Fibroblast of gingiva (primary cell): Measurements from ENCODE around the gene ATF6.

Experiments used
- DNase-seq: peaks from one replicate; pipeline ENCODE4 v3.0.0-alpha.2; 2011; ENCODE audit warnings: low read depth

The ATF6 gene

DNA sequence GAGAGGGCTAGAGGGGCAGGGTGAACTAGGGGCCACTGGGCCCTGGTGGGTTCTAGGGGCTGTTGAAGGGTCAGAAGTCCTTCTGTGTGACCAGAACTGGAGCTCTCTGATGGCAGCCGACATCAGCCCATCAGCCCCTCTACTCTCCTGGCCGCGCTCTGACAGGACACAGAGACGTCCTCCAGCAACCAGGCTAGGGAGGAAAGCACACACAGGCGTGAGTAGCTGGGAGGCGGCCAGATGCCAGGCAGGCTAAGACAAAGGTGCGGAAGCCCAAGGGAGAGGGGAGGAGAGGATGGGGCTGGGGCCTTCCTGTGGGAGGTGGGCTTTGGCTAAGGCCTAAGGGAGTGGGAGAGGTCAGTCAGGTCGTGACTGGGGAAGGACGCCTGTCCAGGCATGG is 206.7 kb downstream of the ATF6 start:
- DNase-seq: no peak

DNA sequence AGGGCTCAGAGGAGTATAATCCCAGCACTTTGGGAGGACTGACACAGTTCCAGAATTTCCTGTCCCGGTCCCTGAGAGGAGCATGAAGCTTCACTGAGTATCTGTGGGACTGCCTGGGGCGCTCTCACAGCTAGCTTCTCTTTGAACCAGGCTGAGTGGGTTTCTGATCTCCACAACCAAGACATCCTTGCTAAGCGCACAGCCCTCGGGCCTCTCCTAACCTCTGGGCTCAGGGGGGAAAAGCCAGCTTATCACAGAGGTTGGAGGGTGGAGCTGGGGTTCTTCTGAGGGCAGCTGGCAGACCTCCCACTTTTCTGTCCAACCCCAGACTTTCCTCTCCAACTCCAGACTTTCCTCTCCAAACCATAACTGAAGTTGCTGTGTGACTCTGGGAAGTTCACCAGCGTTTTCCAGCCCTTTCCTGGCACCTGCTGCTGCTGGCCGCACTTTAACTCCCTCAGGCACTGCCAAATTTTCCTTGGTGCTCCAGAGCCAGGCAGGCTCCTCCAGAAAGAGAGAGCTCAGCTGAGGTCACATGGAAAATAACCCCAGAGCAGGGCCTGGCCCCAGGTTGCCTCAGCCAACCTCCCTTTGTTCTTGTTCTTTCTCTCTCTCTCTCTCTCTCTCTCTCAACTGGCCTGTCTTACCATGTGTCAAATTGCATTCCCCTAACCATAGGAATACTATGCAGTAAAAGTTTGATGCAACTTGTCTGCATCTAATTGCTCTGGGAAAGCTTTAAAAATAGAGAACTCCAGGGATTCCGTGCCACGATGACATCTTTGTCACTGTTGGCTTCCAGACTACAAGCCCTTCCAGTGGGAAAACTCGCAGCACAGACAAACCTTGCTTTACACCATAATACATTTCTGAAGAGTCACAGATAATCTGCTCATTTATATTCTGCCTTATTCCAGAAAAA is 208.1 kb downstream of the ATF6 start:
- DNase-seq: no peak

- DNase-seq: no peak
These were observed 212.1 kb downstream of the ATF6 start for GRCh38 chr1:161978011-161978790.

- DNase-seq: no peak
These were observed 215.0 kb downstream of the ATF6 start for GRCh38 chr1:161981126-161981525.

DNA sequence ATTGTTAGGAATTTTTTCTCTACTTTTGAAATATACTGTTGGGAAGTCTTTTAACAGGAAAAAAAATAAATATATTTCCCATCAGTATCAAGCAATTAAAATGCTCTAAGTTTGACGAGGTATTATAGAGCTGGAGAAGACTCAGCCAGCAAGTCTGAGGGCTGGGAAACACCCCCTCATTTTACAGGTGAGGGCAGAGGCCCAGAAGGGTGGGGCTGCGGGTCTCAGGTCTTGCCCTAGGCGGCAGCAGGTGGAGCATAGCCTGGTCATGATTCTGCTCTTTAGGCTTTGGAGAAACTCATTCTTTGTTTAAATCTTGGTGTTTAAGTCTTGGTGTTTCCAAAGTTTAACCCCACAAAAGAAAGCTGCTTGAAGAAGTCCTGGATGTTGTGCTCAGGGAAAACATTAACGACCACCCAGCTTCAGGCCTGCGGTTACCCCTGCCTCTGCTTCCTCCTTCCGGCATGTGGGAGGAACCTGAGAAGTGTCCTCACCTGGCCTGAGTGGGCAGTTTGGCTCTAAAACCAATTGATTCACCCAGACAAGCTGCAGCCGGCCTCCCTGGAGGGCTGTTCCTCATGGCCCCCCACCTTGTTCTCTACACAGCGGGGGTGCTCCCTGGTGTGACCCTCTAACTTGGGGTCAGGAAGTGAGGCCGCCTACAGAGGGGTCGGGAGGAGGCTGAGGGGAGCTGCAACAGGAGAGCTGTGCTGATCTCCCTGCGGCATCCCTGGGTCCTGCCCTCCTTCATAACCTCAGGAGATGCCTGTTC is 215.8 kb downstream of the ATF6 start:
- DNase-seq: no peak

GRCh38 chr1:161982507-161982895 is 216.4 kb downstream of the ATF6 start:
- DNase-seq: no peak

GRCh38 chr1:161982917-161983316 is 216.8 kb downstream of the ATF6 start:
- DNase-seq: no peak

- DNase-seq: no peak
These were observed 217.6 kb downstream of the ATF6 start for GRCh38 chr1:161983725-161984124.

DNA sequence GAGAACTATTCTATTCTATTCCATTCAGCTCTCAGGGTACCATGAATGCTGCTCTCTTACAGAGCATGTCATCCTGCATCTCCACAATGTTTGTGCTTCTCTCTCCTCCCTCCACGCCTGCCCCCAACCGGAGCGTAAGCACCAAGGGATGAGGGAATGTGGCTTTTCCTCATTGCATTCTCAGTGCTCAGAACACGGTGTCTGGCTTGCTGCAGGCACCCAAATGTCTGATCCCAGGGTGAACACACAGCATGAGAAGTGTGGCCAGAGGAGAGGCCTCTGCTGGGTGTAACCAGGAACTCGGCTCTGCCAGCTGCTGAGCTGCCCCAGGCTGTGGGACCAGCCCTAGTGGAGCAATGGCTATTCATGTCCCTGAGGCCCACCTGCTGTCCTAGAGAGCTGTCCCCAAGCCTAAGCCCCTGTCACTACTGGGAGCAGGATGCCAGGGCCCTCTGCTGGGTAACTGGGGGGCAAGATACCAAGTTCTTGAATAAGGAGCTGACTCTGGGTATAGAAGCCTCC is 219.2 kb downstream of the ATF6 start:
- no peak for DNase-seq

- DNase-seq: peak; percentile 10
These were observed 220.2 kb downstream of the ATF6 start for GRCh38 chr1:161986328-161986727.

DNA sequence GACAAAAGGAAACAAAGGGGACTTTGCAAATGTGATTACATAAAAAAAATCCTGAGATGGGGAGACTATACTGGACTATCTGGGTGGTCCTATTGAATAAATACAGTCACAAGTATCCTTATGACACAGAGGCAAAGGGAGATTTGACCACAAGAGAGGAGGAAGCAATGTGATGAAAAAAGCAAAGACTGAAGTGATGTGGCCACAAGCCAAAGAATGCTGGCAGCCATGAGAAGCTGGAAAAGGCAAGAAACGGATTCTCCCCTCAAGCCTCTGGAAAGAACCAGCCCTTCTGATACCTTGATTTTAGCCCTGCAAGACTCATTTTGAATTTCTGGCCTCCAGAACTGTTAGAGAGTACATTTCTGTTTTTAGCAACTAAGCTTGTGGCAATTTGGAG is 221.2 kb downstream of the ATF6 start:
- no peak for DNase-seq

DNA sequence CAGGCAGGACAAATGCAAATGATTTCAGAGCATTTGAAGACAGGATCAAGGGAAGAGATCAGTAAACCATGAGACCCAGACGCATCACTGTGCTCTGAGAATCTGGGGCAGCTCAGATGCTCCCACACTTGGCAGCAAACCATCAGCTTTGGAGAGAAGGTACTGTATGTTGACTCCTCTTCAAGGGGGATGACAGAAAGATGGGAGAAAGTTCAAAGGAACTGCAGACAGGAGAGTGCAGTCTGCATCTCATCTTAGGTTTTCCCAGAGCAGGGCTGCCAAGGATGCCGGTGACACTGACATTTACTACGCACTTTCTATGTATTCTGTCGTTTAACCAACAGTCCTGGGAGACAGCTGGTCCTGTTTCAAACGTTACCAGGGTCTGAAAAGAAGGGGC is 221.8 kb downstream of the ATF6 start:
- no peak for DNase-seq

DNA sequence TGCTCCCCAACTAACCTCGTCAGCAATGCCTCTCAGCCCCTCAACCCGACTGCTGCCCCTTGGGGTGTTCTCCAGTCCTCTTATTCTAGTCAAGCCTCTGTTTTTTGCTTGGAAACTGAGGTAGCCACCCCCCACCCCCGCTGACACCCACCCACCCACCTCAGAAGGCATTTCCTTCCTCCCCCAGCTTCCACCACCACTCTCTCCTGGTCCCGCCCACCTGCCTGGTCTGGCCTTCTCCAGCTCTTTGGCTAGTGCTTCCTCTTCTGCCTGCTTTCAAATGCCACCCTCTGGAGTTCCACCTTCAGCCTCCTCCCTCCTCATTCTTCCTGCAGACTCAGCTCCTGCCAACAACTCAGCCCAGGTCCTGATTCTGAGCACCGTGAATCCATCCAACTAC is 222.3 kb downstream of the ATF6 start:
- DNase-seq: no peak

GRCh38 chr1:161989108-161989507 is 223.0 kb downstream of the ATF6 start:
- DNase-seq: no peak

GRCh38 chr1:161989786-161990185 is 223.7 kb downstream of the ATF6 start:
- no peak for DNase-seq

DNA sequence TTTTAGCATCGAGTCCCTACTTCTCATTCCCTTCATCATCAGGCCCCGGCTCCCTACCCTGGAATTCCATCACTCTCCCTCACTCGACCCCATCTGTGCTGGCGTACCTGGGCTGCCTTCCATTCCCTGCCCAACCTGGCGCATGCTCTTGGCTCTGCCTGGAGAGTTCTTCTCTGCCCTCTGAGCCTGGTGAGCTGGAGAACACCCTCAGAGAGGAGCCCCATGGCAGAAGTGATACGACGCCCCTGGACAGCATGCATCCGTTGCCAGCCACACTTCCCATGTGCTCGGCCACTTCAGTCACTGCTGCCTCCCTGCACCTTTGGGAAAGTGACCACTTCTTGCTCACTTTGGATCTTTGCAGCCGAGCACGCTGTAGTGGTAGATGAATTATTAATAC is 227.5 kb downstream of the ATF6 start:
- DNase-seq: no peak

DNA sequence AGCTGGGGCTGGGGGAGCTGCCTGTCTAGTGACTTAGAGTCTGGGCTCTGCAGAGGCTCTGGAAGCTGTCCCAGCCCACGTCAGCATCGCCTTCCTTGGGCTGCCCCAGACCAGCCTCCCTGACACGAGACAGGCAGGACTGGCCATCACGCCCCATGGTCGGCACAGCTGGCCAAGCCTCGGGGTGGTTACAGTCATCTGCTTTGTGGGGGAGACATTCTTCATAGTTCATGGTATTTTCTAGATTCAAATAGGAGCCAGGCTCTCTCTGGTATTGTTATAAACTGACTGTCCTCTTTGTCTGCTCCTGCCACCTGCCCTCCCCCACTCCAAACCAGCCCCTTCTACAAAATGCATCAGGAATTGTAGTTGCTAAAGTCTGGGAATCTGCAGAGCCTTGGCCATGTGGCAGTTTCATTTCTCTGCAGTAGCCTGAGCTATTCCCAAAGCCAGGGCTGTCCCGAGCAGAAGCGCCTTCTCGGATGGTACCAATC is 228.1 kb downstream of the ATF6 start:
- DNase-seq: peak; percentile 42

DNA sequence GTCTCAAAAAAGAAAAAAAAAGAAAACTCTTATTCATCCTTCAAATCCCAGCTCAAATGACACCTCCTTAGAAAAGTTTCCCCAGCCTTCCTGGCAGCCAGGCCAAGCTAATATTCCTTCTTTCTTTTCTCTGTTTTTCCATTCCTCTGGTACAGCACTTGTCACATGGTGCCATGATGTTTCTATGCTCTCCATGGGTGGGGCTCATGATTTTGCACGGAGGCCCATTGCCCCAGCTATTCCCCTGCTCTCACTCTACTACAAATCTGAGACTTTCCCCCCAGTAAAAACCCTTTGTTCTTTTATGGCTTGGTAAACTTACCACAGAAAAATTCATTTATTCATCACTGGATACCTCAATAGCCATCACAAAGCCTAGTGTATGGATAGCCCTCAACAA is 231.0 kb downstream of the ATF6 start:
- no peak for DNase-seq

DNA sequence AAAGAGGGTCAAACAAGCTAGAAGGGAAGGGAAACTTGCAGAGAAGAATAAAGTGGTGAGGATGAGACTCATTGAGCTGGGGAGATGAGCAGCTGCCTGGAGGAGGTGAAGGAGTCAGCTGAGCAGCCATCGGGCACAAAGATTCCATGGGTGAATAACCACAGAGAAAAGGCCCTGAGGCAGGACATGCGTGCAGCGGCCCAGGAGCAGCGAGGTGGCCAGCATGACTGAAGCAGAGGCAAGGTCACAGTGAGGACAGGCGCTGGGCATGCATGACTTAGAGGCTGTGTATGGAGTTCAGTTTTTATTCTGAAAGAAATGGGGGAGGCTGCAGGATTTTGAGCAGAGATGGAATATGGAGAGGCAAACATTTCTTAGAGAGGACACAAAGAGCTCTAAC is 232.7 kb downstream of the ATF6 start:
- no peak for DNase-seq

GRCh38 chr1:161999301-162000052 is 233.4 kb downstream of the ATF6 start:
- DNase-seq: no peak

DNA sequence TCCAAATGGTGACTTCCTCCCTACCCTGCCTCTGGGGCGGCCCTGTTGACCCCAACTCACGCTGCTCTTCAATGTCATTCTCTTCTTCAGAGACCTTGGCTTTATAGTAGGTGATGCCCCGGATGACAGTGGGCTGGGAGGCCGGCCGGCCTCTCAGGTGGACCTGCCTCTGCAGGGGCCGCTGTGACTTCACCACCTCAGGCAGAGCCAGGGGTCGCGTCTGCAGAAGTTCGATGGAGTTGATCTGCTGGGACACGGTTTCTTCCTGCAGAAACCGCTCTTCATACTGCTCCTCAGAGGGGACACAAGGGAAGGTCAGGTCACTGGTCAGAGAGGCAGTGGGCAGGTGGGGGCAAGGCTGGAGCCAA is 233.9 kb downstream of the ATF6 start:
- no peak for DNase-seq
